GM10248 (cell line): Measurements from ENCODE around the gene SV2B.

Experiments
- CTCF ChIA-PET: fragments of 300-600 bp; sonication (Branson Sonifier 250); formaldehyde crosslinking; extraction: SDS; loops from one replicate; lab custom pipeline; 2021; ENCODE audit warnings: antibody characterized with exemption; lab: Yijun Ruan, JAX
- POLR2A ChIA-PET: fragments of 350-650 bp; sonication (Branson Sonifier 250); formaldehyde crosslinking; extraction: SDS; loops from one replicate; lab custom pipeline; 2020; ENCODE audit warnings: antibody characterized with exemption; lab: Yijun Ruan, JAX
- DNase-seq: peaks from one replicate; pipeline ENCODE4 v3.0.0; 2012; ENCODE audit errors: extremely low spot score
- CTCF ChIP-seq: IDR thresholded peaks from 2 replicates; pipeline ENCODE4 v1.5.1; 2012; ENCODE audit warnings: mild to moderate bottlenecking, low read depth; ENCODE audit errors: extremely low read depth, missing control alignments, control extremely low read depth

The SV2B gene

GRCh38 chr15:91228383-91228782 is 128.3 kb downstream of the SV2B start:
- no peak for TF ChIP-seq CTCF
- DNase-seq = no peak
- ChIA-PET CTCF (interaction anchor here (1.4 kb wide), 1 partner anchor 19 kb away, joined by 3 read pairs; no protein-coding TSS in a partner anchor), POLR2A (no interaction called here)

GRCh38 chr15:91228890-91229289 is 128.8 kb downstream of the SV2B start:
- ChIA-PET CTCF (interaction anchor here (1.2 to 1.4 kb wide), 2 partner anchors 19 to 171 kb away, joined by 3 read pairs; no protein-coding TSS in a partner anchor), POLR2A (no interaction called here)
- no peak for TF ChIP-seq CTCF
- no peak for DNase-seq

GRCh38 chr15:91231703-91232102 is 131.6 kb downstream of the SV2B start:
- DNase-seq = no peak
- ChIA-PET POLR2A (no interaction called here), CTCF (interaction anchor here (1.1 to 1.7 kb wide), 2 partner anchors 15 to 175 kb away, joined by 4 to 9 read pairs; no protein-coding TSS in a partner anchor)
- TF ChIP-seq CTCF = no peak

GRCh38 chr15:91234759-91235158 is 134.7 kb downstream of the SV2B start:
- no peak for TF ChIP-seq CTCF
- ChIA-PET CTCF (interaction anchor here (1.0 to 4.9 kb wide), 5 partner anchors 9 to 574 kb away, joined by 3 to 22 read pairs (median 4); no protein-coding TSS in a partner anchor), POLR2A (no interaction called here)
- no peak for DNase-seq

GRCh38 chr15:91235376-91235775 is 135.3 kb downstream of the SV2B start:
- ChIA-PET POLR2A (no interaction called here), CTCF (interaction anchor here (0.8 to 4.9 kb wide), 10 partner anchors 9 to 573 kb away, joined by 3 to 22 read pairs (median 4); no protein-coding TSS in a partner anchor)
- TF ChIP-seq CTCF = no peak
- no peak for DNase-seq

GRCh38 chr15:91237445-91237844 is 137.4 kb downstream of the SV2B start:
- CTCF ChIA-PET = interaction anchor here (1.5 to 4.9 kb wide), 4 partner anchors 10 to 182 kb away, joined by 6 to 22 read pairs (median 10); no protein-coding TSS in a partner anchor
- TF ChIP-seq CTCF = no peak
- no peak for DNase-seq
- POLR2A ChIA-PET = no interaction called here
